ENCODE results near the gene PHF2.

Gene PHF2

GRCh38 chr9:93690618-93691017 is 114.2 kb downstream of the PHF2 start:
- Mint-ChIP-seq H3K9me3 (peaks cover 23% of the 10 kb centered on the region), H3K27ac (no peak overlapping the region), H3K4me1 (ENCODE audit: low read depth) (no peaks in the 10 kb centered on the region), H3K27me3 (ENCODE audit: low read depth) (peaks cover 3% of the 10 kb centered on the region), H3K4me3 (no peak overlapping the region), H3K36me3 (ENCODE audit: low read depth) (no peaks in the 10 kb centered on the region)

GRCh38 chr9:93693129-93693528 is 116.7 kb downstream of the PHF2 start:
- Mint-ChIP-seq H3K36me3 (ENCODE audit: low read depth) (no peaks in the 10 kb centered on the region), H3K4me1 (ENCODE audit: low read depth) (no peaks in the 10 kb centered on the region), H3K27me3 (ENCODE audit: low read depth) (peaks cover 3% of the 10 kb centered on the region), H3K9me3 (peaks cover 21% of the 10 kb centered on the region), H3K4me3 (no peak overlapping the region), H3K27ac (no peak overlapping the region)

GRCh38 chr9:93697352-93698139 is 121.2 kb downstream of the PHF2 start:
- H3K4me1 Mint-ChIP-seq (ENCODE audit: low read depth): no peaks in the 10 kb centered on the region
- H3K4me3 Mint-ChIP-seq: no peak overlapping the region
- no peaks in the 10 kb centered on the region for H3K36me3 Mint-ChIP-seq (ENCODE audit: low read depth)
- no peaks in the 10 kb centered on the region for H3K27me3 Mint-ChIP-seq (ENCODE audit: low read depth)
- H3K27ac Mint-ChIP-seq: no peak overlapping the region
- H3K9me3 Mint-ChIP-seq: no peaks in the 10 kb centered on the region

DNA sequence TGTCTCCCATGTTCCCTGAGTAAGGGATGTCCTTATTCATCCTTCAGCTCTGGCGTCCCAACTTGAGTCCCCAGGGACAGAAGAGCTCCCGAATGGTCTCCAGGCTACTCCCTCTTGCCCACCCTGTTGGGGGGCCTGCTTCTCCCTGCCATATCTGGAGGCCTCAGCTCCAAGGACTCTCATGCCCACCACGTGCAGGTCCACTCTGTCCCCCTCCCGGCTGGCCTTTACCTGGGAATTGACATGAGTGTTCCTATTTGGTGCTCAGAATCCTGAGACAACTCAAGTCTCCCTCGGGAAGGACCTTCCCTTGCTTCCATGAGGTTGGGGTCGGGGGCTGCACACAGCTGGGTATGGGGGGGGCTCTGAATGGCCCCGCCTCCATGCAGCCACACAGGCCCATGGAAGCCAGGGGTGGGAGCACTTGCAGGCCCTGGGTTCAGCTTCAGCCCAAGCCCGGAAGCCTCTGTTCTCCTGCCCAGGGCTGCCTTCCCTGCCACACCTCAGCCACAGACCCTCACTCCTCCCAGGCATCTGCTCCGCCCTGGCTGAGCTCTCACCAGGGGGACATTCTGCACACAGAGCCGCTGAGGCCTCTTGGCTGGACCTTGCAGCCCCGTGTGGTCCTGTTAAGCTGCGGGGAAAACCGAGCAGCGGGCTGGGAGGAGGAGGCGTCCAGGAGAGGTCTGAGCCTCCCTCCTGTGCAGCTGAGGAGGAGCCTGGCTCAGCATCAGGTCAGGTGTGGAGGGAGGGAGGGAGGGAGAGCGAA is 121.9 kb downstream of the PHF2 start:
- H3K27me3 Mint-ChIP-seq (ENCODE audit: low read depth): no peaks in the 10 kb centered on the region
- no peaks in the 10 kb centered on the region for H3K36me3 Mint-ChIP-seq (ENCODE audit: low read depth)
- no peaks in the 10 kb centered on the region for H3K4me1 Mint-ChIP-seq (ENCODE audit: low read depth)
- H3K4me3 Mint-ChIP-seq: no peak overlapping the region
- H3K27ac Mint-ChIP-seq: no peak overlapping the region
- peaks cover 5% of the 10 kb centered on the region for H3K9me3 Mint-ChIP-seq

DNA sequence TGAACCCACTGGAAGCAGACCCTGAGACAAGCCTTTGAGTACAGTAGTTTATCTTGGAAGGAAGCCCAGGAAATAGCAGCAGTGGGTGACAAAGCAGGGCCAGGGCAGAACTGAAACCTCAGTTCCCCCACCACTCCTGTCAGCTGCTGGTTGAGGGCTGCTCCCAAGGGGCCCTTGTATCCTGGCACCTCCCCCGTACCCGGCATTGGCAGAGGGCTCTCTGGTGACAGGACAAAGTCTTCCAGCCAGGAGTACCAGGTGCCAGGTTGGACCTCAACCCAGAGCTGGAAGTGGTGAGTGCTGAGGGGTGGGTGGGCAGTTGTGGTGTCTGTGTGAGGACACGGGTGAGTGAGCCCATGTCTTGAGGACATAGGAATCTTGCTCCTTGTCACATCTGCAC is 123.3 kb downstream of the PHF2 start:
- Mint-ChIP-seq H3K36me3 (ENCODE audit: low read depth) (no peaks in the 10 kb centered on the region), H3K9me3 (peaks cover 5% of the 10 kb centered on the region), H3K27ac (no peak overlapping the region), H3K4me3 (no peak overlapping the region), H3K4me1 (ENCODE audit: low read depth) (no peaks in the 10 kb centered on the region), H3K27me3 (ENCODE audit: low read depth) (no peaks in the 10 kb centered on the region)

DNA sequence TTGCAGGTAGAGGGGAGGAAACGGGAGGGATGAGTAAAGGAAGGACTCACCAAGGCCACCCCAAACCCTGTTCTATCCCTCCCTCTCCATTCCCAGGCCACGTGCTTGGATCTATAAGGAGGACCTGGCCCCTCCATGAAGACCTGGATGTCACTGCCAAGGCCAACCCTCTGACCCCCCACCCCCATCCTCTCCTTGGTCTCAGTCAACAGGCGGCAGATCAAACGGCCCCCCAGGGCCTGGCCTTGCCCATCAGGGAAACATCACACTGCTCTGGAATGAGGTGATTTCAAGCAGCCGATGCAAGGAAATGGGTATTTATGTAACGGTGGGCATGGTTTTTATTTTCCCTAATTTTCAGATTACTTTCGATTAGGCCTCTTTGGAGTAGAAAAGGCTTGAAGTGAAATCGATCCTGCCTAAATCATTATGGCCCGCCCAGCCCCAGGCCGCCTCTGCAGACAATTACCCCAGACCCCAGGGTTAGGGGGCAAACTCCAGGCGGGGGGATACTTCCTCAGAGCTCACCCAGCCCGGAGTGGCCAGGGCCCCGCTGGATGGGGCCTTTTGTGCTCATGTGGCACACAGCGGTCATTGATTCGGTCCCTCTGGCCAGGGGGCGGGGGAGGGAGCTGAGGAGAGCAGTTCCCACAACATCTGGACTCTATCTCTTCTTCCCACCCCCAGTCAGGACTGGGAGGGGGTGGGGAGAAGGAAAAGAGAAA is 125.3 kb downstream of the PHF2 start:
- H3K9me3 Mint-ChIP-seq: peaks cover 5% of the 10 kb centered on the region
- no peaks in the 10 kb centered on the region for H3K4me1 Mint-ChIP-seq (ENCODE audit: low read depth)
- no peaks in the 10 kb centered on the region for H3K36me3 Mint-ChIP-seq (ENCODE audit: low read depth)
- no peaks in the 10 kb centered on the region for H3K27me3 Mint-ChIP-seq (ENCODE audit: low read depth)
- no peak overlapping the region for H3K27ac Mint-ChIP-seq
- no peak overlapping the region for H3K4me3 Mint-ChIP-seq

DNA sequence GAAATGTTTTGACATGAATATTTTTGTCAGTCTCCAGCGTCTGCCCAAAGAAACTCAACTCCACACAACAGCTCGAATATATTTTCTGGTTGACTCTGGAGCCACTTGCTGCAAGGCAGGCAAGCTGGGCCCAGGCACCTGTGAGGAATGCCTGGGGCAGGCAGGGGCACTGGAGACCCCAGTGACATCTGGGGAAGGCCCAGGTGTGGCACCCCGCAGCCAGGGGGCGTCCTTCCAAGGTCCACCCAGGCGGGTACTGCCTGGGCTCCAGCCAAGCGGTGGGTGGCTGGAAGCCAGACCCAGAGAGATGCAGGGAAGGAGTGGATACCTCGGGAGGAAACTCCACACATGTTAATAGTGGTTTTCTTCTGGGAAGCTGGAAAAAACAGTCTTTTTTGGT is 125.9 kb downstream of the PHF2 start:
- Mint-ChIP-seq H3K4me3 (no peak overlapping the region), H3K9me3 (peaks cover 5% of the 10 kb centered on the region), H3K27ac (no peak overlapping the region), H3K36me3 (ENCODE audit: low read depth) (no peaks in the 10 kb centered on the region), H3K4me1 (ENCODE audit: low read depth) (no peaks in the 10 kb centered on the region), H3K27me3 (ENCODE audit: low read depth) (no peaks in the 10 kb centered on the region)

DNA sequence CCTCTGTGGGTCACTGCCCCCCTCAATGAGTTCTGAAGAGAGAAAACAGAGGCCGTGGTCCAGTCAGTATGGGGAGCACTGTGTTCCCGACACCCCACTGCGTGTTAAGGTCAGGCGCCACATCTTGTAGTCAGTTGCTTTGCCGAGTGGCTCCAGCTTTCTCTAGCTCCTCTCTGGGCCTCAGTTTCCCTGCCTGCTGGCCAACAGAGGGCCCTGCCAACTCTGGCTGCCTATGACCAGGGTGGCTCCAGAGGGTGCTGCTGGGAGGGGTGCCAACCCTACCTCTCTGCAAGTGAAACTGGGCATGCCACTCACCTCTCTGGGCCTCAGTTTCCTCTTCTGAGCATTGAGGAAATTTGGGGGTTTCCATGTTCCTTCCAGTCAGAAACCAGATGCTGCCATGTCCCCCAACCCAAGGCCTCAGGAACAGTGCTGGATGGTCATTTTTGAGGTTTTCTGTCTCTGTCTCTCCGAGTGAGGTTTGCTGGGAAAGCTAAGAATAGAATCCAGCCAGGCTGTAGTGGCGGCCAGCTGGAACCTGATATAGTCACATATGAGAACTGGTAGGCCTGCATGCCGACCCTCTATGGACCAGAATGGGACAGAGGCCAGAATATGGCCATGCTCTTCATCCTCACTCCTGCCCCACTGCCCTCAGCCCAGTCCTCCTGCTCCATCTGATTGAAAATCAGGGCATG is 132.1 kb downstream of the PHF2 start:
- Mint-ChIP-seq H3K27me3 (ENCODE audit: low read depth) (no peaks in the 10 kb centered on the region), H3K36me3 (ENCODE audit: low read depth) (no peaks in the 10 kb centered on the region), H3K4me1 (ENCODE audit: low read depth) (peaks cover under 1% of the 10 kb centered on the region), H3K27ac (no peak overlapping the region), H3K9me3 (no peaks in the 10 kb centered on the region), H3K4me3 (no peak overlapping the region)

DNA sequence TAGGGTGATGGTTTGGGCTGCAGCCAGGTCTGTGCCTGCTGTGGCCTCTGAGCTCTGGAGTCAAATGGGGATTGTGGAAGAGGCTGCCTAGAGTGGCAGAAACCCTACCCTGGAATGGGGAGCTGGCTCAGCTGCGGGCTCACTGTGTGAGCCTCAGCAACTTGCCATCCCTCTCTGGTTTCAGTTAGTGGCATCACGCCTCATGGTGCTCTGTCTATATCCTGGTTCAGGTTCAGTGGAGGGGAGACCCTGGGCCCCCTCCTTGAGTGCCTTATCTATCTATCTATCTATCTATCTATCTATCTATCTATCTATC is 132.6 kb downstream of the PHF2 start:
- Mint-ChIP-seq H3K4me3 (no peak overlapping the region), H3K9me3 (no peaks in the 10 kb centered on the region), H3K4me1 (ENCODE audit: low read depth) (peaks cover 3% of the 10 kb centered on the region), H3K36me3 (ENCODE audit: low read depth) (no peaks in the 10 kb centered on the region), H3K27ac (no peak overlapping the region), H3K27me3 (ENCODE audit: low read depth) (no peaks in the 10 kb centered on the region)

- Mint-ChIP-seq H3K4me1 (ENCODE audit: low read depth) (peaks cover 3% of the 10 kb centered on the region), H3K27me3 (ENCODE audit: low read depth) (no peaks in the 10 kb centered on the region), H3K9me3 (no peaks in the 10 kb centered on the region), H3K27ac (no peak overlapping the region), H3K36me3 (ENCODE audit: low read depth) (no peaks in the 10 kb centered on the region), H3K4me3 (no peak overlapping the region)
These were observed 133.4 kb downstream of the PHF2 start for GRCh38 chr9:93709600-93710369.

- H3K4me1 Mint-ChIP-seq (ENCODE audit: low read depth): peaks cover 3% of the 10 kb centered on the region
- no peak overlapping the region for H3K4me3 Mint-ChIP-seq
- no peaks in the 10 kb centered on the region for H3K9me3 Mint-ChIP-seq
- no peaks in the 10 kb centered on the region for H3K36me3 Mint-ChIP-seq (ENCODE audit: low read depth)
- no peaks in the 10 kb centered on the region for H3K27me3 Mint-ChIP-seq (ENCODE audit: low read depth)
- no peak overlapping the region for H3K27ac Mint-ChIP-seq
These were observed 134.0 kb downstream of the PHF2 start for GRCh38 chr9:93710370-93710723.

GRCh38 chr9:93711002-93711401 is 134.6 kb downstream of the PHF2 start:
- H3K27me3 Mint-ChIP-seq (ENCODE audit: low read depth): no peaks in the 10 kb centered on the region
- H3K9me3 Mint-ChIP-seq: no peaks in the 10 kb centered on the region
- peaks cover 3% of the 10 kb centered on the region for H3K4me1 Mint-ChIP-seq (ENCODE audit: low read depth)
- no peak overlapping the region for H3K4me3 Mint-ChIP-seq
- no peaks in the 10 kb centered on the region for H3K36me3 Mint-ChIP-seq (ENCODE audit: low read depth)
- no peak overlapping the region for H3K27ac Mint-ChIP-seq

- peaks cover 3% of the 10 kb centered on the region for H3K9me3 Mint-ChIP-seq
- no peak overlapping the region for H3K4me3 Mint-ChIP-seq
- H3K4me1 Mint-ChIP-seq (ENCODE audit: low read depth): peaks cover 3% of the 10 kb centered on the region
- H3K27me3 Mint-ChIP-seq (ENCODE audit: low read depth): no peaks in the 10 kb centered on the region
- no peak overlapping the region for H3K27ac Mint-ChIP-seq
- no peaks in the 10 kb centered on the region for H3K36me3 Mint-ChIP-seq (ENCODE audit: low read depth)
These were observed 136.5 kb downstream of the PHF2 start for GRCh38 chr9:93712896-93713295.

DNA sequence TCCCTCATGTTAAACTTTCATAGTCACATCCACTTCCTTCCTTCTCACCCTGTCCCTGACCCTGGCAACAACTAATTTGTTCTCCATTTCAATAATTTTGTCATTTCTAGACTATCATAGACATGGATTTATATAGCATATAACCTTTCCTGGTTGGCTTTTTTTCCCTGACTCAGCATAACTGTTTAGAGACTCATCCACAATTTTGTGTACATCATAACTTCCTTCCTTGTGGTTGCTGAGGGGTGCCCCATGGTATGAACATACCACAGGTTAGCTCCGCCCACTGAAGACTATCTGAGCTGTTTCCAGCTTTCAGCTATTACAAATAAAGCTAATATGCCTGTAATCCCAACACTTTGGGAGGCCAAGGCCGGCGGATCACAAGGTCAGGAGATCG is 137.3 kb downstream of the PHF2 start:
- H3K4me3 Mint-ChIP-seq: no peak overlapping the region
- H3K27ac Mint-ChIP-seq: no peak overlapping the region
- peaks cover 3% of the 10 kb centered on the region for H3K4me1 Mint-ChIP-seq (ENCODE audit: low read depth)
- H3K27me3 Mint-ChIP-seq (ENCODE audit: low read depth): no peaks in the 10 kb centered on the region
- peaks cover 3% of the 10 kb centered on the region for H3K9me3 Mint-ChIP-seq
- H3K36me3 Mint-ChIP-seq (ENCODE audit: low read depth): no peaks in the 10 kb centered on the region

Data from T-helper 1 cell treated with Interleukin-12 subunit alpha and Interleukin-12 subunit beta and Interleukin-4 antibody, amounts not matched to agents 30 μg/mL and 1 μg/mL, for 36 hours (primary cell).